Suprapubic skin (tissue), 3 donors: ENCODE measurements around the gene SYNJ2.

Experiments
- CTCF ChIP-seq, 2 donors: fragments of 200-600 bp in 1 of 2; fragments of 450-650 bp in 1 of 2; sonication (generic) in 1 of 2; IDR thresholded peaks; one replicate each; pipeline ENCODE4 v1.5.1; 2016 to 2019; ENCODE audit warnings: antibody characterized with exemption in 2 of 2, mild to moderate bottlenecking in 1 of 2, moderate library complexity in 1 of 2
- POLR2A ChIP-seq, 2 donors: fragments of 450-650 bp; IDR thresholded peaks; one replicate each; pipeline ENCODE4 v1.6.1; 2017; ENCODE audit warnings: antibody characterized with exemption in 2 of 2, mild to moderate bottlenecking in 2 of 2, moderate library complexity in 2 of 2

DNA sequence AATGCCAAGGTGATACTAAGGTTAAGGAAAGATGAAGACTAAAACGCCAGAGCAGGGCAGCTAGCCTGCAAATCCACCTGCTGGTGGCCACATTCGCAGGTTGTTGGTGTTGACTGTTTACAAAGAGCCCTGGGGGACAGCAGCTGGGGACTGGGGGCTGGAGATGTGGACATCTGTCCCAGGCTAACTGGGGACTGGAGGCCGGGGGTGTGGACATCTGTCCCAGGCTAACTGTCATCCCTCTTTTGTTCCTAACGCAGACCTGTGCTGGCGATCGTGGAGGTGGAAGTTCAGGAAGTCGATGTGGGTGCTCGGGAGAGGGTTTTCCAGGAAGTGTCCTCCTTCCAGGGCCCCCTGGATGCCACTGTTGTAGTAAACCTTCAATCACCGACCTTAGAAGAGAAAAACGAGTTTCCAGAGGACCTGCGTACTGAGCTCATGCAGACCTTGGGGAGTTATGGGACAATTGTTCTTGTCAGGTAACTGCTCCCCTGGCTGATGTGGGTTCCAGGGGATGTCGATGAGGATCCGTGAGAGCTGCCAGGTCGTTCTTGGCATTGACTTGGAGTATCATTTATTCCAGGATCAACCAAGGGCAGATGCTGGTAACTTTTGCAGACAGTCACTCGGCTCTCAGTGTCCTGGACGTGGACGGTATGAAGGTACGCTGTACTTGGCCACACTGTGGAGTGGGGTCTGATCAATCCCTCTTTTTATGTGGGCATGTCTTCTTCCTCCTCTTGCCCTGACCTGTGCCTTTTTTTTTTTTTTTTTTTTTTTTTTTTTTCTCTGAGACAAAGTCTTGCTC lies 99.4 kb downstream of the SYNJ2 start:
- TF ChIP-seq POLR2A (IDR thresholded peaks at IDR 0.05) = no peak
- no peak for TF ChIP-seq CTCF (IDR thresholded peaks at IDR 0.05)
